Activated gamma-delta T cell treated with Interleukin-2 at 50 U/mL for 16 hours (primary cell): ENCODE data around the gene ANKRD55.
"Not testable (repeated sequence)": the region's sequence is repeated elsewhere in the genome, so short reads cannot be mapped to it uniquely, and the experiment has no call there.

ENCODE experiments used
- DNase-seq: peaks from one replicate; pipeline ENCODE4 v3.0.0-alpha.2; 2020

The ANKRD55 gene

DNA sequence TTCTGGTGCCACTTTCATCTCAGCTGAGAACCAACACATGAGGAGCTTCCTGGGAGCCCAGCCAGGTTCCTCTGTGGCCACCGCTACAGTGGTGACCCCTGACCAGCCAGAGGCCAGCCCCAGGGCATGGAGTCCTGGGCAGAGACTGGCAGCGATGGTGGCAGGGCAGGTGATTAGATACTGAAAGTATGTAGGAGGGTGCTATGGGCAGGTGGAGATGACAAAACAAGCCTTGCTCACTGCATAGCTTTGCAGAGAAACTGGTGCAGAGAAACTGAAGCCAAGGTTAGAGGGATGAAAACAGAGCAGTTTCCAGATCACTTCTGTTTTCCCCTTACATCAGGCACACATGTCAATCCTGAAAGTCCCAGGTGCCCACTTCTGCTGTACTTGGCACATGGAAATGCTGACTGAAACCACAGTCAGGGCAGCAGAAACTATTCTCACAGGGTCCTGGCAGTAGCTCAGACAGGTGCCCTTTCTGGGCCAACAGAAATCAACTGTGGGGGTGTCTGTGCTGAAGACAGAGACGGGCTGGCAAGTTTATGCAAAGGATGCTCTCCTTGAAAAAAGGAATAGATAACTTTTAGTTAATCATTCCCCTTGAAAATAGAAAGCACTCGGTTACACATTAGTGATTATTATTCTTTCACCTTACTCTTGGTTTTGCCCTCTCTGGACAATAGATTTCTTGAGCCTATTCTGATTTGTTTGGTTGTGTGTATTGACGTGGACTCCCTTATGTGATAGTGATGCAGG is 90.3 kb downstream of the ANKRD55 start:
- DNase-seq: no peak

GRCh38 chr5:56142233-56142613 is 90.9 kb downstream of the ANKRD55 start:
- no peak for DNase-seq

DNA sequence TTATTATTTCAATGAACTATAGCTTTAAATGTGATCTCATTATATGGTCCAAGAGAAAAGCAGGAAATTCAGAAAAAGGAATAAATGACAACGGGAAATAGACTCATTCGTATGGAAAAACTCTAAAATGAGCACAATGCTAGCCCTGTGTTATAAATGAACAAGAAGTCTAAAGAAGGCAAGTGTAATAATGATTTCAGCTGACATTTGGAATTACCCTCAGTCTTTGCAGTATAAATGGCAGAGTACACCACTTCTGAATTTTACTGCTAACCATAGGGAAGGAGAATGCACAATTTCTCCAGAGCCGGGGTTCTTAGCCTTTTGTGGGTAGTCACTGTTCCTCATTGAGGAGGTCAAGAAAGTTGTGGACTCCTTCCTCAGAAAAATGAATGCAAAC is 93.1 kb downstream of the ANKRD55 start:
- DNase-seq: no peak

DNA sequence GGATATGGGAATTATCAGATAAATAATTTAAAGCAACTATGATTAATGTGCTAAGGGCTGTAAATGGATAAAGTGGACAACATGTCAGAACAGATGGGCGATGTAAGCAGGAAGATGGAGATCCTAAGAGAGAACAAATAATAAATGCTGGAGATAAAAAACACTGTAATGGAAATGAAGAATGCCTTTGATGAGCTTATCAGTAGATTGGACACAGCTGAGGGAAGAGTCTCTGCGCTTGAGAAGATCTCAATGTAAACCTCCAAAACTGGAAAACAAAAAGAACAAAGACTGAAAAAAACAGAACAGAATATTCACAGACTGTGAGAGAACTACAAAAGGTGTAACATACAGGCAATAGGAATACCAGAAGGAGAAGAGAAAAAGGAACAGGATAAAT is 102.5 kb downstream of the ANKRD55 start:
- no peak for DNase-seq

DNA sequence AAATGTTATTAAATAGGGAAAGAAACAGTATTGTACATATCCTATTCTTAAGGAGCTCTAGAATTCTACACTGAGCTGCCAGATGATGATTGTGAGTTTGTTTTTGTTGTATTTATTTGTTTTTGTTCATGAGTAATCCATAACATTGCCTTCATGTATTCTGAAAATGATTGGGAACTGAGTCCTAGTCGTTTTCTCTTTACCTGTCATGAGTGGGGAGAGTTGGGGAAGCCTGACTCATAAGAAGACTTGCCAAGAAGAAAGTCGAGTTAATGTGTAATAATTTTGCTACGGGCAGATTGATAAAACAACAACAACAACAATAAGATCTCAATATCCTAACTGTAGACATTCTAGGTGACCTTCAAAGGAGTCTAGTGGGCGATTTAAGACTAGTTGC is 103.8 kb downstream of the ANKRD55 start:
- no peak for DNase-seq

DNA sequence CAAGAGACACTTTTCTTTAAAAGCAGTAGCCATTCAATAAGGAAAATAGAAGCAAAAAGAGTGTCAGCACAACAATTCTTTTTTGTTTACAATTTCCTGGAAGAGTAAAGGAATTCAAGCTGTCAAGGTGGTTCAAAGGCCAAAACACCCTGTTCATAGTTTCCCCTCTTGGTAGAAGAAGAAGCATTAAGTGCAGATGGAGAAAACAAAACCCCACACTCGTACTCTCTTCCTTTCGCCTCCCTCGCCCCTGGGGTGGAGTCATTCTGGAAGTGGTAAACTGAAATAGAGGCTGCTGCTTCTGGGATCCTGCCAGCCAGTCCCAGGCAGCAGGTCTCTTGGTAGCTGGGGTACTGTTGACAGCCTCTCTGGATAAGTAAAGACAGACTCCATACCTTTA is 105.0 kb downstream of the ANKRD55 start:
- DNase-seq: no peak

DNA sequence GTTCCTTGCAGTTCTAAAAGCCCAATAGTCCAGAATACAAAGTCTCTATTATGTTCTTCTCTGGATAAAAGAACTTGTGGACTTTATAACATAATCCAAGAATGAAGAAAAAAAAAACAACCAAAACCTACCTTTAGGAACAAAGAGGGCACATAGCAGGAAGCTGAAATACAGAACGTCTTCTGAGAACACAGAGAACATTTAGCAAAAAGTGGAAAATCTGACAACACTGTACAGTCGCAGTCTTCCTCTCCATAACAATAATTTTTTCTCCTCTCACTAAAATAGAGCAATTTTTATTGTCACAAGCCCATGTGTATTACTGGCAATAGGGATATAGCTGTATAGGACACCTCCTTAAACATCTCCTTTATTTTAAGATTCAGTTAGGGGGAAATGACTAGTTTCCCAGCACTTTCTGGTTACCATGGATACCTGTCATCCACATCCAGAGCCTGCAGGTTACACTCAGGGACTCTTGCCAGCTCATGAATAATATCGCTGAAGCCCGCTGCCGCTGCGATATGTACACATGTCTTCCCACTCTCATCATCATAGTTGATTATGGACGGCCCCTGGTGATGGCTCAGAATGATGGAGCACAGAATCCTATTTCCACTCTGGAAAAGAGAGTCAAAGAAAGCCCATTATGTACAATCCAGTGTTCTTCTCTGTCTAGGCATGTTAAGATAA is 106.5 kb downstream of the ANKRD55 start:
- DNase-seq: no peak

- DNase-seq: no peak
Observed at GRCh38 chr5:56123531-56124243, 109.4 kb downstream of the ANKRD55 start.

- DNase-seq: not testable (repeated sequence)
Observed at GRCh38 chr5:56122360-56122985, 110.7 kb downstream of the ANKRD55 start.

DNA sequence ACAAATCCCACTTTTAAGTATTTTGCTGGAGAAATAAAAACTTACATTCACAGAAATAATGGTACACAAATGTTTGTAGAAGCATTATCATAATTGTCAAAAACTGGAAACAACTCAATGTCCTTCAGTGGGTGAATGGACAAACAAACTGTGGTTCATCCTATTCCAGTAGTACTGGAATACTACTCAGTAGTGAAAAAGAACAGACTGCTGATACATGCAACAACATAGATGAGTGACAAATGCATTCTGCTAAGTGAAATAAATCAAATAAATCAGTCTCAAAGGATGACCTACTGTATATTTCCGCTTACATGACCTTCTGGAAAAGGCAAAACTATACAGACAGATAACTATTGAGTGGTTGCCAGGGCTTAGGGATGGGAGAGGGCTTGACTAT is 114.1 kb downstream of the ANKRD55 start:
- no peak for DNase-seq

- no peak for DNase-seq
Observed at GRCh38 chr5:56116599-56117141, 116.5 kb downstream of the ANKRD55 start.

- no peak for DNase-seq
Observed at GRCh38 chr5:56115589-56115988, 117.5 kb downstream of the ANKRD55 start.

DNA sequence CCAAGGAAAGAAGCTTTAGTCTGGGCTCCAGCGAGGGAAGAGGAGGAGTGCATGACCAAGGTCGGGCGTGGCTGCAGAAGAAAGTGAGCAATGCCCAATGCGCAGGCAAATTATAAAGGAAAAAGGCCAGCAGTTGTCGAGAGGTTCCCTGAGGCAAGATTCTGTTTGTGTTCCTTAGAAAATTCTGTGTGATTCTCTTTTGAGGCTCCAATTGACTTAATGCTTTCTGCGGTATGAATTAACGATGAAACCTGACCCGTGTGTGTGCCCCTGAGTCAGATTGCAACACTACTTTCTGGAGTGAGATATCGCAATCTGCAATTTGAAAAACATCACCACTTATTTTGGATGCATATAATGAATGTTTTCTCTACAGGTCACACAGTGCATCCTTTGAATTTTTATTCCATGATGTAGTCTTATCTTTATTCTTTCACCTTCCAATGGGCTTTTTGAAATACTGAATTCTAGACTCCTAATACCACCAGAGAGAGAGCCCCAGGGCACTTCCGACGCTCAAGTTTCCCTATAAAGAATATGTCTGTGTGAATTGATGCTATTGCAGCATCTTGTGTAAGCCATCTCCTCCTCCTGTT is 120.5 kb downstream of the ANKRD55 start:
- no peak for DNase-seq

DNA sequence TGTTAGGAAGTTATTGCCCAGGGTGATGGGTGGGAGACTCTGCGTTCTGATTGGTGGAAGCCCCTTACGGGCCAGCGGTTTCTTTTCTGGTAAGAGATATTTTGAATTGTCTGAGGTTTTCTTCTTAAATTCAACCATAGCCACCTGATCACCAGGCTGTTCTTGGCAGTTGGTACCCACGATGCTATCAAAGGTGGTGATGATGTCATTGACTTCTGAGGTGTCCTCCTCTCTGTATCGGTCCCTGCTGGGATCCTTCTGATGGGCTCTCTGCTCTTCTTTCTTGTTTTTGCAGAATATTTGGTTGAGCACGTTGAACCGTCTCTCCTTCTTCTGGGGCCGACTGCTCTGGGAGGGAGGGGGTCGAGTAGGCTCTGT is 121.7 kb downstream of the ANKRD55 start:
- DNase-seq: no peak

DNA sequence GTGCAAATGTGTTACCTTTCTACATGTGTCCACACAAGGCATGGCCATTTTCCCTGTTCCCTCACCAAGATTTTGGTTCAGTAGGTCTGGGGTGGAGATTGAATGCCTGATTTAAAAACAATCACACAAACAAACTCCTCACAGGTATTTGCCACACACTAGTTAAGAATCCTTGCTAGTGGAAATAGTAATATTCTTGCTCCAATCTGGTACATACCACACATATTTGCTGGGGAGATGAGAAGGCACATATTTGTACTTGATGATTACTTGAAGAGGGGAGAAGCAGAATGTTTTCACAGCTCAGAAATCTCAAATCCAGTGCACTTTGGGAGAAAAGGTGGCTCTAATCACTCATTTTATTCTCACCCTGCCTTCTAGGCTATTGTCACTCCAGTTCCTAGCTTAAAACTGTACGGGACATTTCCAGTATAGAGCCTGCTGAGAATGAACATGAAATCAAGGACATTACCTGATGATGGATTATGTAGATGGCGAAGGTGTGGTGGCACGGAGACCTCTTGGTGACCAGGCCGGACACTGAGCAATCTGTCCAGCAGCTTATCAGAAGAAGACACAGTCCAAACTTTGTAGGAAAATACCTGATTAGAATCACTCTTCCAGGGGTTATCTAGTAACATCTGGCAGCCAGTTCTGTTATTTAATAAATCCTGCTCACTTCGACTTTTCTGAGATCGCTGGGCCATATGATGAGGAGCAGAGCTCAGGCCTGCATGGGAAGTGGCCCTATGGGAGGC is 122.3 kb downstream of the ANKRD55 start:
- no peak for DNase-seq

DNA sequence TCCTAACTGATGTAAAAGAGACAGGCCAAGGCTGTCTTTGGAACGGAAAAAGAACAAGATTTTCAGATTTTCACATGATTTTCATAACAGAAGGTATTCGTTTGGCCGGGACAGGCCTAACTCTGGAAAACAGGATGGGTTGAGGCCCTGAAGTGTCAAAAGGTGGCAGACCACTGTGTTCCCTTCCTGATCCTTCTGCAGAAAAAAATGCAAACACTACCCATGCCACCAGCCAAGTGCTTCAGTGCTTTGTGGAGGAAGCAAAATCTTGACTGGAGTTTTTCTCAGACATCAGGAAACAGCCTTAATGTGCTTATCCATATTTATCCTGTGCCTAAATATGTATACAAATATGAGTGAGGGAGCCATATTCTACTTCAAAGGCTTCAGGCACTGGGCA is 124.9 kb downstream of the ANKRD55 start:
- no peak for DNase-seq

DNA sequence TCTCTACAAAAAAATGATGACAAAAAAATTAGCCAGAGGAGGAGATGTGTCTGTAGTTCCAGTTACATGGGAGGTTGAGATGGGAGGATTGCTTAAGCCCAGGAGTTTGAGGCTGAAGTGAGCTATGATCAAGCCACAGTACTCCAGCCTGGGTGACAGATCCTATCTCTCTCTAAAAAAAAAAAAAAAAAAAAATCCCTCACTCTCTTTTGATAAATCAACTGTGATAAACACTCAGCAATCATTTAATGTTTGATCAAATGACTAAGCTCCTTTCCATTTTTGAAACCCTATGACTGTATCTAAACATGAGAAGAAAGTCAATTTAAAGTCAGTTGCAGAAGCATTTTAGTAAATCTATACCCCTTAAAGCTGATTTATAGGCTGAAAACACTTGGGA is 126.3 kb downstream of the ANKRD55 start:
- no peak for DNase-seq

GRCh38 chr5:56105511-56106291 is 127.4 kb downstream of the ANKRD55 start:
- no peak for DNase-seq

DNA sequence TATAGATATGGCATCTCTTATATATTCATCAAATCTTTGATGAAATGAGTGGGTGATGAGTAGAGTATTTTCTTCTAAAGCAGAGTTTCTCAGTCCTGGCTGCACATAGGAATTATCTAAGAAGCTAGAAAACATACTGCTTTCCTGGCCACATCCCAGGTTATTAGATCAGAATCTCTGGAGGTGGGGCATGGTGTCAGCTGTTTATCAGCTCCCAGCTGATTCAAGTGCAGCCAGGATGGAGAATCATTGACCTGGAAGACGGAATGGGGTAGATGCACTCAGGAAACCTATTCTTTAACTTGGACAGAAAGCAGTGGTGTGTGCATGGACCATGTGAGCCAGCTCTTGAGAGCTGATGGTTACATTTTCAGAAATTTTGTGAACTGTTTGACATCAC is 130.2 kb downstream of the ANKRD55 start:
- DNase-seq: no peak

- DNase-seq: not testable (repeated sequence)
Observed at GRCh38 chr5:56102207-56102606, 130.9 kb downstream of the ANKRD55 start.

DNA sequence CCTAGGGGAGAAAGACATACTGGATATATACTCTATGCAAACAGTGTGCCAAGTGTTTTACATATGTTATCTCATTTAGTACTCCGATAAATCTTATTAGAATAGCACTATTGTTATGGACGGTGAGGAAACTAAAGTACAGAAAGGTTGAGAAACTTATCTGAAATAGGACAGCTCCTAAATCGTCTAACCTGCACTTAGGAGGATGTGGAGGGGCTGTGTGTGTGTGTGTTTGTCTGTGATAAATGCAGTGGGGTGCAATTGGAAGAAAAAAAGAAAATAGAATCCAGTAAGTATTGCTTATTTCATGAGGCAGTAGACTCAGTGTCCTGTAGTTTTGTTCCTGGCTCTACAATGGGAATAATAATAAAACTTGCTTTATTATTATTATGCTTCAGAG is 131.9 kb downstream of the ANKRD55 start:
- no peak for DNase-seq
